Activated naive CD8-positive, alpha-beta T cell treated with anti-CD3 and anti-CD28 coated beads, Interleukin-2, amount 50 U/mL, for 24 hours (primary cell): ENCODE results near the gene CEP128.

Source experiments
- ATAC-seq: fragments of 150-1000 bp; cut with Tn5 transposase; one replicate; pipeline ENCODE4 v1.10.0; 2021
- DNase-seq: peaks from one replicate; pipeline ENCODE4 v3.0.0; 2021
- H3K27ac Mint-ChIP-seq: one replicate; pipeline ENCODE4 v1.8.0; 2021; ENCODE audit warnings: mild to moderate bottlenecking, mixed read lengths
- H3K27me3 Mint-ChIP-seq: one replicate; pipeline ENCODE4 v1.8.0; 2021; ENCODE audit warnings: mixed read lengths
- H3K36me3 Mint-ChIP-seq: one replicate; pipeline ENCODE4 v1.8.0; 2021; ENCODE audit warnings: low read depth, mixed read lengths
- H3K4me1 Mint-ChIP-seq: one replicate; pipeline ENCODE4 v1.8.0; 2021; ENCODE audit warnings: mixed read lengths
- H3K4me3 Mint-ChIP-seq: one replicate; pipeline ENCODE4 v1.8.0; 2021; ENCODE audit warnings: mild to moderate bottlenecking, moderate library complexity, mixed read lengths
- H3K9me3 Mint-ChIP-seq: one replicate; pipeline ENCODE4 v1.8.0; 2021; ENCODE audit warnings: mixed read lengths

Gene CEP128

GRCh38 chr14:80585506-80585835 is 356.1 kb downstream of the CEP128 start:
- ATAC-seq: no peak
- no peak overlapping the region for H3K4me3 Mint-ChIP-seq
- H3K36me3 Mint-ChIP-seq: peaks cover 8% of the 10 kb centered on the region
- H3K27ac Mint-ChIP-seq: no peak overlapping the region
- H3K4me1 Mint-ChIP-seq: peaks cover 21% of the 10 kb centered on the region
- no peak for DNase-seq
- no peaks in the 10 kb centered on the region for H3K9me3 Mint-ChIP-seq
- no peaks in the 10 kb centered on the region for H3K27me3 Mint-ChIP-seq

GRCh38 chr14:80584744-80585505 is 356.6 kb downstream of the CEP128 start:
- ATAC-seq (no peak), DNase-seq (no peak)
- peaks cover 21% of the 10 kb centered on the region for H3K4me1 Mint-ChIP-seq
- peaks cover 6% of the 10 kb centered on the region for H3K36me3 Mint-ChIP-seq
- H3K4me3 Mint-ChIP-seq: no peak overlapping the region
- no peaks in the 10 kb centered on the region for H3K9me3 Mint-ChIP-seq
- H3K27me3 Mint-ChIP-seq: no peaks in the 10 kb centered on the region
- no peak overlapping the region for H3K27ac Mint-ChIP-seq

- Mint-ChIP-seq H3K27ac (no peak overlapping the region), H3K4me3 (no peak overlapping the region), H3K36me3 (peaks cover 3% of the 10 kb centered on the region), H3K27me3 (no peaks in the 10 kb centered on the region), H3K4me1 (no peaks in the 10 kb centered on the region), H3K9me3 (no peaks in the 10 kb centered on the region)
- ATAC-seq: no peak
- DNase-seq: no peak
Measured at GRCh38 chr14:80577599-80577998, 363.9 kb downstream of the CEP128 start.

GRCh38 chr14:80576401-80576800 is 365.1 kb downstream of the CEP128 start:
- Mint-ChIP-seq H3K4me1 (no peaks in the 10 kb centered on the region), H3K36me3 (peaks cover 3% of the 10 kb centered on the region), H3K9me3 (no peaks in the 10 kb centered on the region), H3K27ac (no peak overlapping the region), H3K27me3 (no peaks in the 10 kb centered on the region), H3K4me3 (no peak overlapping the region)
- DNase-seq (no peak), ATAC-seq (no peak)

GRCh38 chr14:80575763-80576162 is 365.8 kb downstream of the CEP128 start:
- H3K27me3 Mint-ChIP-seq: no peaks in the 10 kb centered on the region
- DNase-seq (no peak), ATAC-seq (no peak)
- H3K4me1 Mint-ChIP-seq: no peaks in the 10 kb centered on the region
- H3K9me3 Mint-ChIP-seq: no peaks in the 10 kb centered on the region
- no peak overlapping the region for H3K27ac Mint-ChIP-seq
- no peak overlapping the region for H3K4me3 Mint-ChIP-seq
- peaks cover 3% of the 10 kb centered on the region for H3K36me3 Mint-ChIP-seq

- Mint-ChIP-seq H3K4me3 (no peak overlapping the region), H3K27ac (no peak overlapping the region), H3K9me3 (no peaks in the 10 kb centered on the region), H3K27me3 (no peaks in the 10 kb centered on the region), H3K36me3 (no peaks in the 10 kb centered on the region), H3K4me1 (no peaks in the 10 kb centered on the region)
- ATAC-seq (no peak), DNase-seq (no peak)
Measured at GRCh38 chr14:80572666-80573065, 368.9 kb downstream of the CEP128 start.

GRCh38 chr14:80570930-80571298 is 370.6 kb downstream of the CEP128 start:
- Mint-ChIP-seq H3K9me3 (no peaks in the 10 kb centered on the region), H3K27ac (no peak overlapping the region), H3K27me3 (no peaks in the 10 kb centered on the region), H3K4me1 (no peaks in the 10 kb centered on the region), H3K4me3 (no peak overlapping the region), H3K36me3 (no peaks in the 10 kb centered on the region)
- ATAC-seq: no peak
- DNase-seq: no peak

GRCh38 chr14:80567905-80568536 is 373.5 kb downstream of the CEP128 start:
- ATAC-seq (no peak), DNase-seq (no peak)
- Mint-ChIP-seq H3K4me3 (no peak overlapping the region), H3K27me3 (no peaks in the 10 kb centered on the region), H3K27ac (no peak overlapping the region), H3K4me1 (no peaks in the 10 kb centered on the region), H3K9me3 (no peaks in the 10 kb centered on the region), H3K36me3 (peaks cover 2% of the 10 kb centered on the region)

- no peaks in the 10 kb centered on the region for H3K4me1 Mint-ChIP-seq
- no peak overlapping the region for H3K27ac Mint-ChIP-seq
- ATAC-seq: no peak
- no peak overlapping the region for H3K4me3 Mint-ChIP-seq
- H3K27me3 Mint-ChIP-seq: no peaks in the 10 kb centered on the region
- no peaks in the 10 kb centered on the region for H3K9me3 Mint-ChIP-seq
- no peak for DNase-seq
- H3K36me3 Mint-ChIP-seq: peaks cover 2% of the 10 kb centered on the region
Measured at GRCh38 chr14:80565001-80565400, 376.5 kb downstream of the CEP128 start.

GRCh38 chr14:80564051-80564450 is 377.5 kb downstream of the CEP128 start:
- no peaks in the 10 kb centered on the region for H3K4me1 Mint-ChIP-seq
- DNase-seq (no peak), ATAC-seq (no peak)
- H3K4me3 Mint-ChIP-seq: no peak overlapping the region
- peaks cover 2% of the 10 kb centered on the region for H3K36me3 Mint-ChIP-seq
- peaks cover 3% of the 10 kb centered on the region for H3K9me3 Mint-ChIP-seq
- H3K27me3 Mint-ChIP-seq: no peaks in the 10 kb centered on the region
- no peak overlapping the region for H3K27ac Mint-ChIP-seq

GRCh38 chr14:80560800-80561657 is 380.5 kb downstream of the CEP128 start:
- H3K36me3 Mint-ChIP-seq: peaks cover 2% of the 10 kb centered on the region
- no peaks in the 10 kb centered on the region for H3K4me1 Mint-ChIP-seq
- DNase-seq: no peak
- no peak overlapping the region for H3K27ac Mint-ChIP-seq
- no peak overlapping the region for H3K4me3 Mint-ChIP-seq
- no peaks in the 10 kb centered on the region for H3K27me3 Mint-ChIP-seq
- peak; percentile 43 for ATAC-seq
- peaks cover 3% of the 10 kb centered on the region for H3K9me3 Mint-ChIP-seq

GRCh38 chr14:80554139-80554538 is 387.4 kb downstream of the CEP128 start:
- no peaks in the 10 kb centered on the region for H3K27me3 Mint-ChIP-seq
- ATAC-seq (no peak), DNase-seq (no peak)
- no peaks in the 10 kb centered on the region for H3K9me3 Mint-ChIP-seq
- no peak overlapping the region for H3K27ac Mint-ChIP-seq
- no peaks in the 10 kb centered on the region for H3K4me1 Mint-ChIP-seq
- no peak overlapping the region for H3K4me3 Mint-ChIP-seq
- no peaks in the 10 kb centered on the region for H3K36me3 Mint-ChIP-seq

GRCh38 chr14:80549141-80549540 is 392.4 kb downstream of the CEP128 start:
- no peaks in the 10 kb centered on the region for H3K36me3 Mint-ChIP-seq
- no peak overlapping the region for H3K27ac Mint-ChIP-seq
- no peaks in the 10 kb centered on the region for H3K27me3 Mint-ChIP-seq
- H3K9me3 Mint-ChIP-seq: no peaks in the 10 kb centered on the region
- ATAC-seq (no peak), DNase-seq (no peak)
- H3K4me3 Mint-ChIP-seq: no peak overlapping the region
- H3K4me1 Mint-ChIP-seq: no peaks in the 10 kb centered on the region

- Mint-ChIP-seq H3K27ac (no peak overlapping the region), H3K36me3 (no peaks in the 10 kb centered on the region), H3K4me1 (no peaks in the 10 kb centered on the region), H3K27me3 (no peaks in the 10 kb centered on the region), H3K9me3 (peaks cover 6% of the 10 kb centered on the region), H3K4me3 (no peak overlapping the region)
- ATAC-seq (no peak), DNase-seq (no peak)
Measured at GRCh38 chr14:80545935-80546854, 395.3 kb downstream of the CEP128 start.
